ENCODE measurements around the gene AK5.

AK5 gene

DNA sequence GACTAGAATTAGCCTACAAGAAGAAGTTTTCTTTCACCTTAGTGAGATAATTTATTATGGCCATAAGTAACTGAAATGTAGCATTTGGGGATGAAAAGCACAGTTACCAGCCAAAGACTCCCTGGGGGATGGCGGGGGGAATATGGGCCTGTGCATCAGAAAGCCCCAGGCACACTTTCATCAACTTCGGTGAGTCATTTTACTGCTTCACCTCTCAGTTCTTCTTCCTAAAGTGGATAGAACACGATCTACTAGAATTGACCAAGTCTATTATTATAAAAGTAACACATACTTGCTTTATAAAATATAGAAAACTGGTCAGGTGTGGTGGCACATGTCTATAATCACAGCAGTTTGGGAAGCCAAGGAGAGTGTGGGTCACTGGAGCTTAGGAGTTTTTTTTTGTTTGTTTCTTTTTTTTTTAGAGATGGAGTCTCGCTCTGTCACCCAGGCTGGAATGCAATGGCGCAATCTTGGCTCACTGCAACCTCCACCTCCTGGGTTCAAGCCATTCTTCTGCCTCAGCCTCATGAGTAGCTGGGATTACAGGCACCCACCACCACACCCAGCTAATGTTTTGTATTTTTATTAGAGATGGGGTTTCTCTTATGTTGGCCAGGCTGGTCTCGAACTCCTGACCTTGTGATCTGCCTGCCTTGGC lies 258.8 kb downstream of the AK5 start:
- TF ChIP-seq SIN3A (IDR thresholded peaks at IDR 0.05; ENCODE audit: borderline replicate concordance, insufficient read depth, low read length): no peak
- TF ChIP-seq POLR2AphosphoS5 (IDR thresholded peaks at IDR 0.05; ENCODE audit: low read depth, low read length): no peak
- TF ChIP-seq FOXP2 (optimal IDR thresholded peaks at IDR 0.05; ENCODE audit: borderline replicate concordance, extremely low read depth, extremely low read length, insufficient read depth): no peak
- TF ChIP-seq, protein P1, sequence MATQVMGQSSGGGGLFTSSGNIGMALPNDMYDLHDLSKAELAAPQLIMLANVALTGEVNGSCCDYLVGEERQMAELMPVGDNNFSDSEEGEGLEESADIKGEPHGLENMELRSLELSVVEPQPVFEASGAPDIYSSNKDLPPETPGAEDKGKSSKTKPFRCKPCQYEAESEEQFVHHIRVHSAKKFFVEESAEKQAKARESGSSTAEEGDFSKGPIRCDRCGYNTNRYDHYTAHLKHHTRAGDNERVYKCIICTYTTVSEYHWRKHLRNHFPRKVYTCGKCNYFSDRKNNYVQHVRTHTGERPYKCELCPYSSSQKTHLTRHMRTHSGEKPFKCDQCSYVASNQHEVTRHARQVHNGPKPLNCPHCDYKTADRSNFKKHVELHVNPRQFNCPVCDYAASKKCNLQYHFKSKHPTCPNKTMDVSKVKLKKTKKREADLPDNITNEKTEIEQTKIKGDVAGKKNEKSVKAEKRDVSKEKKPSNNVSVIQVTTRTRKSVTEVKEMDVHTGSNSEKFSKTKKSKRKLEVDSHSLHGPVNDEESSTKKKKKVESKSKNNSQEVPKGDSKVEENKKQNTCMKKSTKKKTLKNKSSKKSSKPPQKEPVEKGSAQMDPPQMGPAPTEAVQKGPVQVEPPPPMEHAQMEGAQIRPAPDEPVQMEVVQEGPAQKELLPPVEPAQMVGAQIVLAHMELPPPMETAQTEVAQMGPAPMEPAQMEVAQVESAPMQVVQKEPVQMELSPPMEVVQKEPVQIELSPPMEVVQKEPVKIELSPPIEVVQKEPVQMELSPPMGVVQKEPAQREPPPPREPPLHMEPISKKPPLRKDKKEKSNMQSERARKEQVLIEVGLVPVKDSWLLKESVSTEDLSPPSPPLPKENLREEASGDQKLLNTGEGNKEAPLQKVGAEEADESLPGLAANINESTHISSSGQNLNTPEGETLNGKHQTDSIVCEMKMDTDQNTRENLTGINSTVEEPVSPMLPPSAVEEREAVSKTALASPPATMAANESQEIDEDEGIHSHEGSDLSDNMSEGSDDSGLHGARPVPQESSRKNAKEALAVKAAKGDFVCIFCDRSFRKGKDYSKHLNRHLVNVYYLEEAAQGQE (IDR thresholded peaks at IDR 0.05; ENCODE audit: insufficient read depth in 1 of 2, low read depth in 2 of 2, low read length in 2 of 2): no peak
- TF ChIP-seq TAF1 (IDR thresholded peaks at IDR 0.05; ENCODE audit: borderline replicate concordance, insufficient read depth, low read length): no peak

DNA sequence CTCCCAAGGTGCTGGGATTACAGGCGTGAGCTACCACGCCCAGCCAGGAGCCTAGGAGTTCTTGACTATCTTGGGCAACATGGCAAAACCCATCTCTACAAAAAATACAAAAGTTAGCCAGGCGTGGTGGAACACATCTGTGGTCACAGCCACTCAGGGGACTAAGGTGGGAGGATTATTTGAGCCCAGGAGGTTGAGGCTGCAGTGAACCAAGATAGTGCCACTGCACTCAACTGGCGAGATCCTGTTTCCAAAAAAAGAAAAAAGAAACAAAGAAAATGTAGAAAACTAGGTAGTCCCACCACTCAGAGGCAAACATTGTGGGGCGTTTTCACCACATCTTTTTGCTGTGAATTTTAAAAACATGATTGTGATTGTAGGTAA lies 259.3 kb downstream of the AK5 start:
- TF ChIP-seq, protein P1 (IDR thresholded peaks at IDR 0.05; ENCODE audit: insufficient read depth in 1 of 2, low read depth in 2 of 2, low read length in 2 of 2): no peak
- TF ChIP-seq TAF1 (IDR thresholded peaks at IDR 0.05; ENCODE audit: borderline replicate concordance, insufficient read depth, low read length): no peak
- no peak for TF ChIP-seq POLR2AphosphoS5 (IDR thresholded peaks at IDR 0.05; ENCODE audit: low read depth, low read length)
- TF ChIP-seq FOXP2 (optimal IDR thresholded peaks at IDR 0.05; ENCODE audit: borderline replicate concordance, extremely low read depth, extremely low read length, insufficient read depth): no peak
- no peak for TF ChIP-seq SIN3A (IDR thresholded peaks at IDR 0.05; ENCODE audit: borderline replicate concordance, insufficient read depth, low read length)

DNA sequence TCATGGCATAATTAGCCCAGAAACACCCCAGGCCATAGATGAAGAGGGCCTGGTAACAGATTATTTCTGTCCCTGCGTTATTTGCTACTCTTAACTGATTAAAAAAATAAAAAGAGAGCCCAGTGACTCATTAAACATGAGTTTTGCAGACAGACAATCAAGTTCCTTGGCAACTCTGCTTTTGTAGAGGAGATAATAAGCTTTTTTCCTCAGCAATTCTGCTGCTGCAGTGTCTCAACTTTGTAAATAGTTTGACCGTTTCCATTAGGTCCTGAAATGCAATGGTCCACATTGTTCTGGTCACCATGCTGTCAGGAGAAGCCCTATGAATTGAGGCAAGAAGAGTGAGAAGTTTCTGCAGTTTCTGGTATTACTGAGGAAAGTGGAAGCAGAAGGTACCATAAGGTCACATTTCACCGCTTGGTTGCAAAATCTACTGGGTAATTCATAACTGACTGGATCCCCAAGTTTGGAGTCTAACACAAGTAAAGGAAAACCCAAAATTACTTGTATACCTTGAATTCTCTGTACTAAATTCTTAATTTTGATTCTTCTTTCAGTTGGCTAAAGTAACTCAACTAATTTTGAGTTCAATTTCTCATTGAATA lies 261.1 kb downstream of the AK5 start:
- TF ChIP-seq FOXP2 (optimal IDR thresholded peaks at IDR 0.05; ENCODE audit: borderline replicate concordance, extremely low read depth, extremely low read length, insufficient read depth) (no peak), POLR2AphosphoS5 (IDR thresholded peaks at IDR 0.05; ENCODE audit: low read depth, low read length) (no peak), SIN3A (IDR thresholded peaks at IDR 0.05; ENCODE audit: borderline replicate concordance, insufficient read depth, low read length) (no peak), TAF1 (IDR thresholded peaks at IDR 0.05; ENCODE audit: borderline replicate concordance, insufficient read depth, low read length) (no peak)
- TF ChIP-seq, protein P1 (IDR thresholded peaks at IDR 0.05; ENCODE audit: insufficient read depth in 1 of 2, low read depth in 2 of 2, low read length in 2 of 2): no peak

DNA sequence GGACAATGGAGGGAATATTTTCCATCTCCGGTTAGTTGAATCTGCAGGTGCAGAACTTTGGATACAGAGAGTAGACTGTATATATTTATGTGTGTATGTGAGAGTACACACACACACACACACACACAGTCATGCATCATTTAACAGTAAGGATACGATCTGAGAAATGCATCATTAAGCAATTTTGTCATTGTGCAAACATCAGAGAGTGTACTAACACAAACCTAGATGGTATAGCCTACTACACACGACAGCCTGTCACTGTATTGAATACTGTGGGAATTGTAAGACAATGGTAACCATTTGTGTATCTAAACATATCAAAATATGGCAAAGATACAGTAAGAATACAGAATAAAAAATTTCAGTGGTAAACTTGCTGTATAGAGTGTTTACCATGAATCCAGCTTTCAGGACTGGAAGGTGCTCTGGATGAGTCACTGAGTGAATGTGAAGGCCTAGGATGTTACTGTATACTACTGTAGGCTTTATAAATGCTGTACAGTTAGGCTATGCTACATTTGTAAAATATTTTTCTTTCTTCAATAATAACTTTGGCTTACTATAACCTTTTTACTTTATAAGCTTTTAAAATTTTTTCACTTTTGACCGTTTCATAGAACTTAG lies 262.1 kb downstream of the AK5 start:
- no peak for TF ChIP-seq SIN3A (IDR thresholded peaks at IDR 0.05; ENCODE audit: borderline replicate concordance, insufficient read depth, low read length)
- TF ChIP-seq POLR2AphosphoS5 (IDR thresholded peaks at IDR 0.05; ENCODE audit: low read depth, low read length): no peak
- TF ChIP-seq FOXP2 (optimal IDR thresholded peaks at IDR 0.05; ENCODE audit: borderline replicate concordance, extremely low read depth, extremely low read length, insufficient read depth): no peak
- TF ChIP-seq, protein P1 (IDR thresholded peaks at IDR 0.05; ENCODE audit: insufficient read depth in 1 of 2, low read depth in 2 of 2, low read length in 2 of 2): no peak
- TF ChIP-seq TAF1 (IDR thresholded peaks at IDR 0.05; ENCODE audit: borderline replicate concordance, insufficient read depth, low read length): no peak
